ENCODE measurements around the gene MT4.
"Not testable (repeated sequence)": the region's sequence is repeated elsewhere in the genome, so short reads cannot be mapped to it uniquely, and the experiment has no call there.

MT4 gene

DNA sequence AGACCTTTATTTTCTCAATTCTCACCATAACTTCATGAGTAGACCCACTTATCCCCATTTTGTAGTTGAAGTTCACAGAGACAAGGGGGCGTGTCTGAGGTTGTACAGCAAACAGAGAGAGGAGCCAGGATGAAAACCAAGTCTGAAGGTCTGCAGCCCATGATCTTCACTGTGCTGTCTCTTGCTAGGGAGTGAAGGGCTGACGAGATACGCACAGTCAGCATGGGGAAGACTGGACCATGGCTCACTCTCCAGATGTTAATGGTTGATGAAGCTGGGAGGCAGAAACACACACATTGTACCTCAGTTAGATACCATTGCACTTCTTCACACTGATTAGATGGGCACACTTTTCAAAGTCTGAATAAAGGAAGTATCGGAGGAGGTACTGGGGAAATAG is 5.8 kb upstream of the MT4 start:
- DNase-seq (ENCODE audit: low spot score): no peak

DNA sequence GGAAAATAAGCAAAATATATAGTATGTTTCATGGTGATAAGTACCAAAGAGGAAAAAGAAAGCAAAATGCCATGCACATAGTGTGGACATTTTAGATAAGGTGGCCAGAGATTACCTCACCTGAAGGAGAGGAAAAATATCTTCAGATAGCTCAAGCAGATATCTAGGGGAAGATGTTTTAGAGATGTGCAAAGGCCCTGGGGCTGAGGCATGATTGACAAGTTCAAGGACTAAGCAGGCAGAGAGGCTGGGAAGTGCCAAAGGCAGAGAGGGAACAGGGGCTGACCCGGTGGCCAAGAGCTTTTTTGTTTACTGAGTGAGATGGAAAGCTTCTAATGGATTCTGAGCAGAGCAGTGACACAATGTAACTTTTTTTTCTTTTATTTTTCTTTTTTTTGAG is 4.4 kb upstream of the MT4 start:
- no peak for DNase-seq (ENCODE audit: low spot score)

DNA sequence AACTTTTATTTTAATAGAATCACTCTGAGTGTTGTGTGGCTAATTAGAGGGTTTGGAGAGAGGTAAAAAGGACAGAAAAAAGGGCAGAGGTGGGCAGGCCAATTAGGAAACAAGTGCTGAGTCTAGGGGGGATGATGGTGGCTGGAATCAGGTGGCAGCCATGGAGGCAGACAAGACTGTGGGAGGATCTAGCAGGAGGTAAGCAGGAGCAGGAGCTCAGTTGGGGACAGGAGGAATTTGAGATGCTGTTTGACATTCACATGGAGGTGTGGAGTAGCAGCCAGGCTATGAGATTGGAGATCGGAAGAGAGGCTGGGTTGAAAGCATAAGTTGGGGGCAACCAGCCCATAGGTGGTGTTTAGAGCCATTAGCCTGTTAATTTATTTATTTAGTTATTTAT is 3.7 kb upstream of the MT4 start:
- no peak for DNase-seq (ENCODE audit: low spot score)

DNA sequence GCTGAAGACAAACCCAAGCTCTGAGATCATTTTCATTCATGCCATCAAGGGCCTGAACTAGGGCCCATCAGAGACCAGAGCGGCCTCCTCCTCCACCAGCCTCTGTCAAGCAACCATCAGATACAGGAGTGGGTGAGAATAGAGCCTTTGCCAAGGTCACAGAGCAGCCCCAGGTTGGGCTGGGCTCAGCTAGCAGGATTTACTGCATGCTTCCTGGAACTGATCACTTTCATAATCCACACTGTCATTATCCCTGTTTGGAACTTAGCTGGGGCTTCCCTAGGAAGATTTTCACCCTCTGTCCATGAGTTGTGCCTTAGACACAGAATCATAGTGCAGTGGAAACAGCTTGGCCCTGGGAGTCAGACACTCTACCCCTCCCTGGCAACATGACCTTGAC is 5.1 kb downstream of the MT4 start:
- DNase-seq (ENCODE audit: low spot score): no peak

DNA sequence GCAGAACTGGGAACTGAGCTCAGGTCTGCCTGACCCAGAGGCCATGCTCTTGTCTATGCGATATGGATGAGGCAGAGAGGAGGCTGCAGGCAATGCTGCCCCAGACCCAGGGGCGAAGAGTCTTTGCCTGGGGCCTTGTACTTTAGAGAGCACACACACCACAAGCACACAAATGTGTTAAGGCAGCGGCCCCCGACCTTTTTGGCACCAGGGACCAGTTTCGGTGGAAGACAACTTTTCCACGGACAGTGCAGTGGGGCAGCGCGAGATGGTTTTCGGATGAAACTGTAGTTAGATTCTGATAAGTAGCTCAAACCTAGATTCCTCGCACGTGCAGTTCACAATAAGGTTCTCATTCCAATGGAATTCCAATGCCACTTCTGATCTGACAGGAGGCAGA is 6.7 kb downstream of the MT4 start:
- no peak for DNase-seq (ENCODE audit: low spot score)

DNA sequence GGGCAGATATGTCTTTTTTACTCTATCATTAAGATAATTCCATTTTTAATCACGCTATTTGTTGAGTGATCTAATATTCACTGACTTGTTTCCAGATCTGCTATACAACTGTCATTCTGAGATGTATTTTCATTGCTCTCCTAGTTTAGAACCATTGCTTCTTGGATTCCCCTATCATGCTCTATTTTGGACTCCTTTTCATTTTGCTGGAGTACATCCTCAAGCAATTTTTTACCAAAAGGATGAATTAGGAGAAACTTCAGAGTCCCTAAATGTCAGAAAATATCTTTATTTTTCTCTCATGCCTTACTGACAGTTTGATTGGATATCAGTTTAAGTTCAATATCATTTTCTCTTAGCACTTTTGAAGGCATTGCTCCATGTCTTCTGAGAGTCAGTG is 9.8 kb downstream of the MT4 start:
- DNase-seq (ENCODE audit: low spot score): no peak

DNA sequence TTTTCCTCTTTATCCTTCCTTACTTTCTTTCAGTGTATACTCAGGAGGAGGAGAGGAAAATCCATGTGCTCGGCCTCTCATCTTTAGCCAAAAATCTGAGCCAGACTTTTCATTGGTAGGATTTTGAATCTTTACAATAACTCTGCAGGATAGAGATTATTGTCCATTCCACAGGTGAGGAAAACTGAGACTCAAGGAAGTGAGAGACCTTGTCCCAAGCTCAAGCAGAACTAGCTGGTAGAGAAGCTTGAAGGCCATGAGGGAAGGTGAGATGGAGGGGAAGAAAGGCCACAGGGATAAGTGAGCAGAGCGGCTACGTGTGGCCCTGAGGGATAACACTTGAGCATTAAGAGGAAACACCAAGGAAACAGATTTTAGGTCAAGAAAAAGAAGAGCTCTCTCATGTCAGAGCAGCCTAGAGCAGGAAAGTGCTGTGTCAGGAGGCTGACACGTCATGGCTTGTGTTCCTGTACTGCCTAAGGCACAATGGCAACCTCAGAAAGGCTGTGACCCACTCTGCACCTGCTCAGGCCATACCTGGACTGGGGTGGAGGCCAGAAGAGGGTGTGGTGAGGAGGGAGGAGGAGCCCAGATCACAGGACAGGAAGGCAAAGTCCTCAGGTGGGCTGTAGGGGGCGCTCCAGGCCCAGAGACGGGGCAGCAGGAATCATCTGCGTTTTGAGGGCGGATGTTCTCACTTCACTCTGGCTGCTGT is 11.9 kb downstream of the MT4 start:
- peak; percentile 63 for DNase-seq (ENCODE audit: low spot score)

DNA sequence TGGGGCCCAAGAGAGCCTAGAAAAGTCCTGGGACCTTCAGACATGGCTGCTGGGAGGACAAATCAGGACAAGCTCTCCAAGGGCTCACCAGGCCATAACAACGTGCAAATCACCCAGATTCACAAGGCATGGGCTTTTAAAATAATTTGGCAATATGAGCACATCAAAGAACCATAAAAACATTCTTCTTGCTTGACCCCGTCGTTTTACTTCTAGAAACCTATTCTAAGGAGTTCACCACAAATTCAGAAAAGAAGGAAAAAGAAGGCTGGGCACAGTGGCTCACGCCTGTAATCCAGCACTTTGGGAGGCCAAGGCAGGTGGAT is 12.4 kb downstream of the MT4 start:
- no peak for DNase-seq (ENCODE audit: low spot score)

DNA sequence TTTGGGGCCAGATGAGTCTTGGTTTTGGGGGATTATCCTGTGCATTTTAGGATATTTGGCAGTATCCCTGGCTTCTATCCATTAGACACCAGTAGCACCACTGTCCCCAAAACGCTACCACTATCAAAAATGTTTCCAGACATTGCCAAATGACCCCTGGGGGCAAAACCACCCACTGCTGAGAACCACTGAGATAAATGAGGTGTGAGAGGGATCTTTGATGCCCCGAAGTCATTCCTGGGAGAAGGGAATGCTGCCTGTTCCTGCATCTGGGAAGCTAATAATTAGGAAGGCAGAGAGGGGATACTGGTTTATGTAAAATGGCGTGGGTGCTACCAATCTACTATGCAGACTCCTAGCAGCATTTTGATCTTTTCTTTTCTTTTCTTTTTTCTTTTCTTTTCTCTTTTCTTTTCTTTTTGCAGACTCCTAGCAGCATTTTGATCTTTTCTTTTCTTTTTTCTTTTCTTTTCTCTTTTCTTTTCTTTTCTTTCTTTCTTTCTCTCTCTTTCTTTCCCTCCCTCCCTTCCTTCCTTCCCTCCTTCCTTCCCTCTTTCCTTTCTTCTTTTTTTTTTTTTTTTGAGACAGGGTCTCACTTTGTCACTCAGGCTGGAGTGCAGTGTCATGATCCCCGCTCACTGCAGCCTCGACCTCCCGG is 15.6 kb downstream of the MT4 start:
- DNase-seq (ENCODE audit: low spot score): no peak

DNA sequence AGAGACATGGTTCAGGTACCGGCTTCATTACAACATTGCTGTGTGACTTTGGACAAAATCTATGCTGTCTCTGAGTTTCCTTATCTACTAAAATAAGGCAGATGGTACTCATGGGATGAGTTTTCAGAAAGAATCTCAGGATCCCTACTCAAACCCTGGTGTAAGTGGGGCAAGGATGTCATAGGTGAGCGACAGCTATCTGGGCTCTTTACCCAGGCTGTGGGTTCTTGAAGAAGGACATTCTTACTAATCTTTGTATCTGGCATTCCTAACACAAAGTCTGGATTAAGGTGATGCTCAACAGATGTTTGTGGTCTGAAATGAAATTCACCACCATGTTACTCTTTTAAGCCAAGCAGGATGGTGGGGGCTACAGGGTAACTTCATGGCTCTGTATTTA is 18.0 kb downstream of the MT4 start:
- not testable (repeated sequence) for DNase-seq (ENCODE audit: low spot score)

DNA sequence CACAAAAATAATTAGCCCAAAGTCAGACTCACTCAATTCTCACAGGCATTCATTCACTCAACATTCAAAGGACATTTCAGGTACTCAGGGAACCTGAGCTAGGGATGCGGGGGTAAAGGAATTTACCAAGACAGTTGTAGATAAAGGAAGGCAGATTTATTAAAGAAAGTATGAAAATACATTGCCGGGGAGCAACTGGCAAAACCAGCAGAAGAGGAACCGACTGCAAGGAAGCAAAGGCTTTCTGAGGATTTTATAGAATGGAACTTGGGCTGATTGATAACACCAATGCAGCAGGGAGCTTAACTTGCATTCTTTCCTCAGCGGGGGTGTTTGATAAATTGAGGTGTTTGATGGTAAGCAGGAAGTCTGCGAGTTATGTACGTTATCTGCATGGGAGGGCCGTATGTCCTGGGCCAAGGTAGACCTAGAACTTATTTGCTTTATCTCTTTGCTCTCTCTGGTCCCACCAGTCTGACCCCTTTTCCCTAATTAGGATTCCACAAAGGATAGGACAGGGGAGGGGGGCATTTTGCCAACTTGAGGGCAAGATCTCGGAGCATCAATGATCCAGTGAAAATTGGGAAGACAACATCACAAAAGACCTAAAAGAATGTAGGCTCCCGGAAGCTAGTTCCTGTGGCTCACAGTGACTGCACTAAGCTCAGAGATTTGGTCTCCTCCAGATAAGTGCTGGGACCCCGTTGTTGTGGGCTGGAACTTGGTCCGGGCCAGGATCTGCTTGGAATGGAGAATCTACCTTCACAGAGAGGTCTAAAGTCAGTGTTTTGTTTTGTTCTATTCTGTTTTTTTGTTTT is 18.7 kb downstream of the MT4 start:
- no peak for DNase-seq (ENCODE audit: low spot score)

DNA sequence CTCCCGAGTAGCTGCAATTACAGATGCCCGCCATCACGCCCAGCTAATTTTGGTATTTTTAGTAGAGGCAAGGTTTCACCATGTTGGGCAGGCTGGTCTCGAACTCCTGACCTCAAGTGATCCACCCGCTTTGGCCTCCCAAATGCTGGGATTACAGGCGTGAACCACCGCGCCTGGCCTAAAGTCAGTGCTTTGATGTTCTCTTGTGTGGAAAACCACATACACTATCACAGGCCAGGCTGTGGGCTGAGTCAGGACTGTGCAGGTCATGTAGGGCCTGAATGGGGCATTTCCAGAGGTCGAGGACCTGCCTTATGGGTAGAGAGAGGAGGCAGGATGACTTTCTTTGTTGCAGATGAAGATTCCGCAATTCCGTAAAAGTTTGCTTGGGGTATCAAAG is 19.4 kb downstream of the MT4 start:
- no peak for DNase-seq (ENCODE audit: low spot score)

DNA sequence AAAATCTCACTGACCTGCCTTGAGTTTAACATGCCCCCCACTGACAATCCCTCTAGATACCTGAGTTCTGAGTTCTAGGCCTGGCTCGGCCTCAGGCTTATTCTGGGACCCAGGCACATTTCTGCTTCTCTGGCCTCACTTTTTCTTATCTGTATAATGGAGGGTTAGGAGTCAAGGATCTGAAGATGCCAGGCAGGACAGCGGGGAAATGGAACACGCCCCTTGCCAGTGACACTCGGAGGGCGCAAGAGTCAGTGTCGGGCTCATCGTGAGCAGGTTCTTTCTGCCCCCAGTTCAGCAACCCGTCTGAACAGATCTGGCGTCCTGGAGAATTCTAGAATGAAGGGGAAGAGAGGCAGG is 23.9 kb downstream of the MT4 start:
- no peak for DNase-seq (ENCODE audit: low spot score)

DNA sequence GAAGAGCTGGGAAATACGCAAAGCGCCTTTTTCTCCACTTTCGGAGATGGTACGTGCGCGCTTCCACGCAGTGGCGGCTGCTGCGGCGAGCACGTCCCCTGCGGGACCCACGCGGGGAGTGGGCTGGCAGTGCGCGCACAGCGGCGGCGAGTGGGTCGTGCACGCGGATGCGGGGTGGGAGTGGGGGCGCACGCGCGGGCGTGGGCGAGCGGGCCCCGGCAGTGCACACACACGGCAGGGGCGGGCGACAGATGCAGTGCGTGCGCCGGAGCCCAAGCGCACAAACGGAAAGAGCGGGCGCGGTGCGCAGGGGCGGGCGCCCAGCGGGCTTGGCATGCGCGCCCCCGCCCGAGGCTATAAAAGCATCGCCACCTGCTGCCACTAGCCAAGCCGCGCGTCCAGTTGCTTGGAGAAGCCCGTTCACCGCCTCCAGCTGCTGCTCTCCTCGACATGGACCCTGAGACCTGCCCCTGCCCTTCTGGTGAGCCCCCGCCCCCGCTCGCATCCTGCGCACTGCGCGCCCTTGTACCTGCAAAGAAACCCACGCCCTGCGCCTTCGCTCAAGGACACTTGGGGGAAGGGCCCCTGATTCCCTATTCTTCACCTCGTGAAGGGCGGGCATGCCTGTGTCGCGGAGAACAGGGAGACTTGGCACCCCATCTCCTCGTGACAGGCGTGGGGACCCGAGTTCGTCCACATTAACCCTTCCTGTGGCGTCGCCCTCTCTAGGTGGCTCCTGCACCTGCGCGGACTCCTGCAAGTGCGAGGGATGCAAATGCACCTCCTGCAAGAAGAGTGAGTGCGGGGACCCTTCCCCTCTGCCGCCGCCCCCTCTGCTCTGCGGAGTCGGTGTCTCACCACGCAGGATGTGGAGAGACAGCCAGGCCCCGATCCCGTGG is 24.5 kb downstream of the MT4 start, which contains the start of gene MT3:
MT3 (plus strand) TSS at position 388 of the 899 bp plus-strand sequence; CDS start at position 451, 63 bp downstream.
- no peak for DNase-seq (ENCODE audit: low spot score)

DNA sequence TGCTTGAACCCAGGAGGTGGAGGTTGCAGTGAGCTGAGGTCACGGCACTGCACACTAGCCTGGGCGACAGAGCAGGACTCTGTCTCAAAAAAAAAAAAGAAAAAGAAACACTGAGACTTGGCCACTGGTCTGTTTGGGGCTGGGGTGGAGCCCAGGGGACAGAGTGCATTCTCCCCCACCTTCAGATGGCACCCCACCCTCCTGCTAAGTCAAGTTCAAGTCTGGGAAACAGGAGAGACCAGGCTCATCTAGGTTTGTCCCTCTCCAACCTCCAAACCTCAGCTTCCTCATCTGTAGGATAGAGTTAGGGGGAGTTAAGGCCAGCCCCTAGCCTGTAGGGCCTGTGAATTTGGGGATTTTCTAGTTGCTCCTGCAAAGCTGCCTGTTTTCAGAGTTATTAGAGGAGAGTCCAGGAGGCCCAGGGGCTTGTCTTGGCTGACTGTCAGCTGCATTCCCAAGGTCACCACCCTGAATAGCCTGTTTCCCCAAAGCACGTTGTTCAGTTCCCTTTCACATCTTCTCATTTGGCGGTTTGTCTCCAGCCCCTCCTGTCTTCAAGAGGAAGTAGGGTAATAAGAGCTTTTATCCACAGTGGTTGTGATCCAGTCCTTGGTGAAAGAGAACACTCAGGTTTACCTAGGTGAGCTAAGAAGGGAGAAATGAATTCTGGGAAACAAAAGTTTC is 26.6 kb downstream of the MT4 start:
- DNase-seq (ENCODE audit: low spot score): no peak

DNA sequence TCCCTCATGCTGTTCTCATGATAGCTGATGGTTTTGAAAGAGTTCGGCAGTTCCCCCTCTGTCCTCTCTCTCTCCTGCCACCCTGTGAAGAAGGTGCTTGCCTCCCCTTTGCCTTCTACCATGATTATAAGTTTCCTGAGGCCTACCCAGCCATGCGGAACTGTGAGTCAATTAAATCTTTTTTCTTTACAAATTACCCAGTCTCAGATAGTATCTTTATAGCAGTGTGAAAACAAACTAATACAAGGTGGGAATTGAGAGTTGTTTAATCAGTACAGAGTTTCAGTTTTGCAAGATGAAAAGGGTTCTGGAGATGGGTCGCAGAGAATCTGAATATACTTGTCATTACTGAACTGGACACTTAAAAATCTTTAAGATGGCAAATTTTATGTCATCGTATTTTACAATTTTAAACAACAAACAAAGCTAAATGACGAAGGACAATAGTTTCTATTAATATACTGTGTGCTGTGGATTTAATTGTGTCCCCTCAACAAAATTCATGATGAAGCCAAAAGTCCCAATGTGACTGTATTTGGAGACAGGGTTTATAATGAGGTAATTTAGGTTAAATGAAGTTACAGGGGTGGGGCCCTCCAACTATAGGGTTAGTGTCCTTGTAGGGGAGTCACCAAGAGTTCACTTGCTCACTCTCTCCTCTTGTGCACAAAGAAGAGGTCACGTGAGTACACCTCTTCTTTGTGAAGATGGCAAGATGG is 28.9 kb downstream of the MT4 start:
- DNase-seq (ENCODE audit: low spot score): no peak

DNA sequence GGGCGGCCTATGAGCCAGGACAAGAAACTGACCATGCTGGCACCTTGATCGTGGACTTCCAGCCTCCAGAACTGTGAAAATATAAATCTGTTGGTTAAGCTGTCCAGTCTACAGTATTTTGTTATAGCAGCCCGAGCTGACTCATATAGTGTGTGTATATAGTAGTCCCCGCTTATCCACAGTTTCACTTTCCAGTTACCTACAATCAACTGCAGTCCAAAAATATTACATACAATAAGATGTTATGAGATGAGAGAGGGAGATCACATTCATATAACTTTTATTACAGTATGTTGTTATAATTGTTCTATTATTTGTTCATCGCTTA is 29.4 kb downstream of the MT4 start:
- no peak for DNase-seq (ENCODE audit: low spot score)

DNA sequence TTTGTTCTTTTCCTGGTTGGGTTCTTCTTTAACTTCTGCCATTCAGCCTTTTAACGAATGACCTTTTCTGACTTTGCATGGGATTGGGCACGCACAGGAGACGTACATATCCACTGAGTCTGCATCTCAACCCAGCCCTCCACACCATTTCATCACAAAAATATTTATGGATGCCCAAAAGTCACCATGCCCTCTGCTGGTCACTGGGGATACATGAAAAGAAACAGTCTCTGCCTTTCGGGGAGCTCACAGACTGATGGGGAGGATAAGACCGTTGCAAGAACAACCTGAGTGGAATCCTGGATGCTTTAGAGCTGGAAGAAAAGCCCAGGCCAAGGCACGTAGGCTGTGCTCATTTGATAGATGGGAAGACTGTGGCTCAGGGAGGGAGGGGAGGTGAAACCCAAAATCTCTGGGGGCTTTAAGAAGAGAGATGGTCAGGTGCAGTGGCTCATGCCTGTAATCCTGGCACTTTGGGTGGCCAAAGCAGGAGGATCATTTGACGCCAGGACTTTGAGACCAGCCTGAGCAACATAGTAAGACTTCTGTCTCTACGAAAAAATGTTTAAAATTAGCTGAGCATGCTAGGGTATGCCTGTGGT is 35.6 kb downstream of the MT4 start:
- DNase-seq (ENCODE audit: low spot score): peak; percentile 76

DNA sequence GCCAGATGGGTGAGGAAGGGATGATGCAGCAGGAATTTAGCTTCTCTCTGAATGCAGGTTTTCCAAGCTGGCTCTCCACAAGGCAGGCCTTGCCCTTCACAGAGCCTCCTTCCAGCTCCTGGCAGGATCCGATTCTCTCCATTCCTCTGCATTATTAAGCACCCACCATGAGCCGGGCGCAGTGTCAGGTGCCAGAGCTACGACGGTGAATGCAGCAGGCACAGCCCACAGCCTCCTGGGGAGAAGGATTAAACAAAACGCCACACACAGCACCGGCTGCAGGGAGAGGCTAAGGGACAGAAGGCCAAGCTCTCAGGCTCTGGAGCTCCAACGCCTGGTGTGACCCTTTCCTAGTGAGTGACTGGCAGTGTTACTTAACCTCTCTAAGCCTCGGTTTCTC is 36.5 kb downstream of the MT4 start:
- DNase-seq (ENCODE audit: low spot score): no peak

DNA sequence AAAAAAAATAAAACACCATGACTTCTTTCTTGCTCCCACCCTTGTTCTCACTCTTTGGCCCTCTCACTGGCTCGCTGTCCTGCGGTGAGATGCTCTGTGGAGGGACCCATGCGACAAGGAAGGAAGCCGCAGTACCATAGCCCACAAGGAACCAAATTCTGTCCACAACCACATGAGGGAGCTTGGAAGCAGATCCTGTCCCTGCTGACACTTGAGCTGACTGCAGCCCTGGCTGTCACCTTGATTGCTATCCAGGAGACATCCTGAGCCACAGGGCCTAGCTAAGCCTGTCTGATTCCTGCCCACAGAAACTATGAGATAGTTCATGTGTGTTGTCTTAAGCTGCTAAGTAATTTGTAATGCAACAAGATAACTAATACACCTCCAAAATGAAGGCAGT is 38.7 kb downstream of the MT4 start:
- peak; percentile 26 for DNase-seq (ENCODE audit: low spot score)

DNA sequence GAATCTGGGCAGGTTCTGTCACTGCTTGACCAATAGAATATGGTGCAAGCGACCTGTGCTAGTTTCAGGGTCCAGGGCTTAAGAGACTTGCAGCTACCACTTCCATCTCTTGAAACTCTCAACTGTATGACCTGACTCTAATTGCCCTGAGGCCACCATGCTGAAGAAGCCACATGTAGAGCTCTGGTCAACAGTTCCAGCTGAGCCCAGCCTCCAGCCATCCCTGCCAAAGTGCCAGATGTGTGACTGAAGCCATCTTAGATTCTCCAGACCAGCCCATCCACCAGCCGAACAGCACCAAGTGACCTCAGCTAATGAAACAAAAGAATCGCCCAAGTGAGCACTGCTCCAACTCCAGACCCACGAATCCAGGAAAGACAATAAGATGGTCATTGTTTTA is 40.1 kb downstream of the MT4 start:
- no peak for DNase-seq (ENCODE audit: low spot score)
